ENCODE results near the gene PTK6.

- TF ChIP-seq CTCF (IDR thresholded peaks at IDR 0.05) (no peak), POLR2A (IDR thresholded peaks at IDR 0.05) (no peak)
Observed at GRCh38 chr20:63484236-63484635, 52.9 kb downstream of the PTK6 start.
